PC-3 (cell line): ENCODE results near the gene FAM98C.

Source experiments
- EZH2phosphoT487 ChIP-seq: fragments of 300-600 bp; sonication (generic); IDR thresholded peaks from 2 replicates; pipeline ENCODE4 v1.6.1; 2018; ENCODE audit warnings: mild to moderate bottlenecking, antibody characterized with exemption, low read length, borderline replicate concordance
- TF ChIP-seq, protein P1 (sequence below): fragments of 300-600 bp; sonication (generic); conservative IDR thresholded peaks from 2 replicates; pipeline ENCODE4 v1.5.1; 2017; ENCODE audit warnings: antibody characterized with exemption, low read depth, mild to moderate bottlenecking, low read length

GRCh38 chr19:38358071-38358470 lies 44.8 kb upstream of the FAM98C start:
- TF ChIP-seq, protein P1, sequence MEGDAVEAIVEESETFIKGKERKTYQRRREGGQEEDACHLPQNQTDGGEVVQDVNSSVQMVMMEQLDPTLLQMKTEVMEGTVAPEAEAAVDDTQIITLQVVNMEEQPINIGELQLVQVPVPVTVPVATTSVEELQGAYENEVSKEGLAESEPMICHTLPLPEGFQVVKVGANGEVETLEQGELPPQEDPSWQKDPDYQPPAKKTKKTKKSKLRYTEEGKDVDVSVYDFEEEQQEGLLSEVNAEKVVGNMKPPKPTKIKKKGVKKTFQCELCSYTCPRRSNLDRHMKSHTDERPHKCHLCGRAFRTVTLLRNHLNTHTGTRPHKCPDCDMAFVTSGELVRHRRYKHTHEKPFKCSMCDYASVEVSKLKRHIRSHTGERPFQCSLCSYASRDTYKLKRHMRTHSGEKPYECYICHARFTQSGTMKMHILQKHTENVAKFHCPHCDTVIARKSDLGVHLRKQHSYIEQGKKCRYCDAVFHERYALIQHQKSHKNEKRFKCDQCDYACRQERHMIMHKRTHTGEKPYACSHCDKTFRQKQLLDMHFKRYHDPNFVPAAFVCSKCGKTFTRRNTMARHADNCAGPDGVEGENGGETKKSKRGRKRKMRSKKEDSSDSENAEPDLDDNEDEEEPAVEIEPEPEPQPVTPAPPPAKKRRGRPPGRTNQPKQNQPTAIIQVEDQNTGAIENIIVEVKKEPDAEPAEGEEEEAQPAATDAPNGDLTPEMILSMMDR: no peak
- TF ChIP-seq EZH2phosphoT487: no peak
